Vagina (tissue), 2 donors: ENCODE results near the gene CINP. TPM values are rescaled to one million over a fixed set of nuclear protein-coding genes. Genes with fewer than 3 reads are reported as not detected.
"Not testable (repeated sequence)": the region's sequence is repeated elsewhere in the genome, so short reads cannot be mapped to it uniquely, and the experiment has no call there.

ENCODE experiments used
- DNase-seq, 2 donors: peaks; one replicate each; pipeline ENCODE4 v3.0.0-alpha.2; 2017; ENCODE audit errors: extremely low spot score in 2 of 2
- H3K27ac ChIP-seq: fragments of 200-600 bp; sonication (generic); one replicate; pipeline ENCODE4 v1.5.1; 2019
- H3K27me3 ChIP-seq: fragments of 200-600 bp; sonication (generic); one replicate; pipeline ENCODE4 v1.5.1; 2019
- H3K36me3 ChIP-seq, 2 donors: fragments of 200-600 bp; sonication (generic); one replicate each; pipeline ENCODE4 v1.5.1; 2017 to 2019
- H3K4me1 ChIP-seq: fragments of 200-600 bp; sonication (generic); one replicate; pipeline ENCODE4 v1.5.1; 2019
- H3K4me3 ChIP-seq, 2 donors: fragments of 200-600 bp; sonication (generic); 1 replicate in 1 of 2; 2 replicates in 1 of 2; pipeline ENCODE4 v1.5.1; 2016 to 2019
- H3K9me3 ChIP-seq: fragments of 200-600 bp; sonication (generic); one replicate; pipeline ENCODE4 v1.5.1; 2019
- CTCF ChIP-seq, 3 experiments: fragments of 450-650 bp in 2 of 3; fragments of 200-600 bp in 1 of 3; sonication (generic) in 1 of 3; IDR thresholded peaks; one replicate each; pipeline ENCODE4 v1.5.1; 2017 to 2019; ENCODE audit warnings: antibody characterized with exemption in 3 of 3, mild to moderate bottlenecking in 2 of 3, moderate library complexity in 2 of 3
- POLR2A ChIP-seq, 2 donors: fragments of 450-650 bp; IDR thresholded peaks; one replicate each; pipeline ENCODE4 v1.6.1; 2017; ENCODE audit warnings: antibody characterized with exemption in 2 of 2, mild to moderate bottlenecking in 2 of 2, moderate library complexity in 2 of 2
- POLR2AphosphoS5 ChIP-seq, 2 donors: sonication (generic); formaldehyde crosslinking; IDR thresholded peaks; one replicate each; pipeline ENCODE4 v1.9.0; 2017; ENCODE audit warnings: antibody characterized with exemption in 2 of 2, mild to moderate bottlenecking in 2 of 2, low read depth in 1 of 2; ENCODE audit not compliant: insufficient read depth in 1 of 2
- intact Hi-C: fragments of 100-400 bp; cut with DNase I; formaldehyde crosslinking; loops from one replicate; pipeline ENCODE4 v1.15.1; 2023
- total RNA-seq: library from RNA; depleted of rRNA; stranded (reverse); fragments of >200 nt; gene quantifications from one replicate; pipeline ENCODE4 v1.2.3, GENCODE V29; 2016

The CINP gene
- total RNA-seq, 1 donor from 2014 or later = 21.9 TPM

- no peak overlapping the region for H3K4me3 ChIP-seq
- no peaks in the 10 kb centered on the region for H3K9me3 ChIP-seq
- peaks cover 27% of the 10 kb centered on the region for H3K4me1 ChIP-seq
- no peaks in the 10 kb centered on the region for H3K27me3 ChIP-seq
- intact Hi-C loops = no loop called here
- DNase-seq = no peak
- H3K36me3 ChIP-seq = peaks cover 0 to 41% of the 10 kb centered on the region in 2 donors
- no peak for TF ChIP-seq POLR2AphosphoS5 (IDR thresholded peaks at IDR 0.05; ENCODE audit: insufficient read depth in 1 of 2, low read depth in 1 of 2)
- no peak overlapping the region for H3K27ac ChIP-seq
These were observed 3.3 kb downstream of the CINP start for GRCh38 chr14:102359341-102359740.

GRCh38 chr14:102356280-102356679 lies 6.4 kb downstream of the CINP start:
- no peak overlapping the region for H3K27ac ChIP-seq
- H3K9me3 ChIP-seq = no peaks in the 10 kb centered on the region
- no peak for DNase-seq
- no peaks in the 10 kb centered on the region for H3K27me3 ChIP-seq
- H3K4me3 ChIP-seq = no peak overlapping the region
- peaks cover 0 to 66% of the 10 kb centered on the region in 2 donors for H3K36me3 ChIP-seq
- TF ChIP-seq CTCF (IDR thresholded peaks at IDR 0.05) = no peak
- no peak for TF ChIP-seq POLR2A (IDR thresholded peaks at IDR 0.05)
- TF ChIP-seq POLR2AphosphoS5 (IDR thresholded peaks at IDR 0.05; ENCODE audit: insufficient read depth in 1 of 2, low read depth in 1 of 2) = no peak
- intact Hi-C loops = no loop called here
- peaks cover 6% of the 10 kb centered on the region for H3K4me1 ChIP-seq

GRCh38 chr14:102353126-102353619 lies 9.5 kb downstream of the CINP start:
- H3K36me3 ChIP-seq = peaks cover 0 to 76% of the 10 kb centered on the region in 2 donors
- no peak overlapping the region for H3K27ac ChIP-seq
- no peak overlapping the region for H3K4me3 ChIP-seq
- no peaks in the 10 kb centered on the region for H3K4me1 ChIP-seq
- H3K27me3 ChIP-seq = no peaks in the 10 kb centered on the region
- no peak for DNase-seq
- H3K9me3 ChIP-seq = no peaks in the 10 kb centered on the region
- intact Hi-C loops = no loop called here
- no peak for TF ChIP-seq POLR2AphosphoS5 (IDR thresholded peaks at IDR 0.05; ENCODE audit: insufficient read depth in 1 of 2, low read depth in 1 of 2)
- no peak for TF ChIP-seq POLR2A (IDR thresholded peaks at IDR 0.05)

GRCh38 chr14:102352213-102352612 lies 10.5 kb downstream of the CINP start:
- H3K27me3 ChIP-seq = no peaks in the 10 kb centered on the region
- no peak overlapping the region for H3K4me3 ChIP-seq
- intact Hi-C loops = no loop called here
- TF ChIP-seq POLR2A (IDR thresholded peaks at IDR 0.05) = no peak
- no peak for TF ChIP-seq POLR2AphosphoS5 (IDR thresholded peaks at IDR 0.05; ENCODE audit: insufficient read depth in 1 of 2, low read depth in 1 of 2)
- no peak for TF ChIP-seq CTCF (IDR thresholded peaks at IDR 0.05)
- no peaks in the 10 kb centered on the region for H3K9me3 ChIP-seq
- no peaks in the 10 kb centered on the region for H3K4me1 ChIP-seq
- no peak for DNase-seq
- H3K27ac ChIP-seq = no peak overlapping the region
- H3K36me3 ChIP-seq = peaks cover 0 to 73% of the 10 kb centered on the region in 2 donors

GRCh38 chr14:102351593-102351992 lies 11.1 kb downstream of the CINP start:
- H3K4me3 ChIP-seq, intact Hi-C loops, H3K9me3 ChIP-seq, H3K27me3 ChIP-seq, DNase-seq, H3K27ac ChIP-seq, H3K4me1 ChIP-seq: not testable (repeated sequence)
- peaks cover 0 to 68% of the 10 kb centered on the region in 2 donors for H3K36me3 ChIP-seq

- TF ChIP-seq POLR2AphosphoS5 (IDR thresholded peaks at IDR 0.05; ENCODE audit: insufficient read depth in 1 of 2, low read depth in 1 of 2) (no peak), POLR2A (IDR thresholded peaks at IDR 0.05) (no peak), CTCF (IDR thresholded peaks at IDR 0.05) (no peak)
- Histone ChIP-seq H3K27ac (no peak overlapping the region), H3K4me3 (no peak overlapping the region), H3K4me1 (no peaks in the 10 kb centered on the region), H3K9me3 (no peaks in the 10 kb centered on the region), H3K36me3 (peaks cover 0 to 71% of the 10 kb centered on the region in 2 donors), H3K27me3 (no peaks in the 10 kb centered on the region)
- intact Hi-C loops = no loop called here
- no peak for DNase-seq
These were observed 11.7 kb downstream of the CINP start for GRCh38 chr14:102351023-102351422.
